Activated T-helper 9 cell treated with anti-CD3 and anti-CD28 coated beads, Interleukin-2, amount 50 U/mL, for 16 hours (primary cell): ENCODE data around the gene PSMF1.

Experiments
- DNase-seq: peaks from one replicate; pipeline ENCODE4 v3.0.0-alpha.2; 2020; ENCODE audit warnings: low read depth

The PSMF1 gene

DNA sequence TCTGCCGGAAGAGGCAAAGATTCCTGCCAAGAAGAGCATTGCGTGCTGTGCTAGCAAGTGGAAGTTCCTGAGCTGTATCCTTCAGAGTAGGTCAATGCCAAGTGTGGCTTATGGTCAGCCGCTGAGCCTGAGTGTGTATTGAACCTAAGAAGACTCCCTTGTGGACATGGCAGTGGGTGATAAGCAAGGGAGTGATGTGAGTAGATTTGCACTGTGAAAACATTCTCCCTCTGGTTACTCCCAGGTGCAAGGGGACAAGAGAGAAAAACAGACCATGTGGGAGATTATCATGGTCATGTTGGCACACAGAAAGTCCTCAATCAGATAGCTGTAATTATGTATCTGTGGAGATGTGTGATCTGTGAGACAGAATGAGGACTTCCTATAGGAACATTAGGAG, 72.4 kb downstream of the PSMF1 start:
- DNase-seq, result no peak

DNA sequence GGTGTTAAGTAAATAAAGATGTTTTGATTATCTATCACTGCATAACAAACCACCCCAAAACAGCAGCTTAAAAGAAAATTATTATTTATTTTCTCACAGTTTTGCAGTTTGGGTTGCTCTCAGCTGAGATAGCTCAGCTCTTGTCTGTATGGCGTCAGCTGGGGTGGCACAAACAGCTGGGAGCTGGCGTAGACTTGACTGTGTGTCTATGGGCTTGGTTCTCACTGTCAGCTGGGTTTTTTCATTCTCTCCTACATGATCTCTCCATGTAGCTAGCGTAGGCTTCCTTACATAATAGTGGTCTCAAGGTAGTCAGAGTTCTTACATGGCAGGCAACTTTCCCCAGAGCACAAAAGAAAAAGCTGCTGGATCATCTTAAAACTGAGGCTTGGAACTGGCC, 72.9 kb downstream of the PSMF1 start:
- no peak for DNase-seq

DNA sequence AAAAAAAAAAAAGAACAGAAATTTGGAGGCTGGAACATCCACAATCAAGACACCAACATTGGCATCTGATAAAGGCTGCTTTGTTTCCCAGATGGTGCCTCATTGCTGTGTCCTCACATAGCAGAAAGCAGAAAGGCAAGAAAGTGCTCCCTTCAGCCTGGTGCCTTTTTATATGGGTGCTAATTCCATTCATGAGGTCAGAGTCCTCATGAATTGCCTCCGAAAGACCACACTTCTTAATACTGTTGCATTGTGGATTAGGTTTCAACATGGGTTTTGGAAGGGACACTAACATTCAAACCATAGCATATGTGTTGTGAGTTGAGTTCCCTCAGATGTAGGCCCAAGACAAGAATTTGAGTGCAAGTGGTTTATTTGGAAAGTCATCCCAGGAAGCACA, 76.8 kb downstream of the PSMF1 start:
- no peak for DNase-seq

DNA sequence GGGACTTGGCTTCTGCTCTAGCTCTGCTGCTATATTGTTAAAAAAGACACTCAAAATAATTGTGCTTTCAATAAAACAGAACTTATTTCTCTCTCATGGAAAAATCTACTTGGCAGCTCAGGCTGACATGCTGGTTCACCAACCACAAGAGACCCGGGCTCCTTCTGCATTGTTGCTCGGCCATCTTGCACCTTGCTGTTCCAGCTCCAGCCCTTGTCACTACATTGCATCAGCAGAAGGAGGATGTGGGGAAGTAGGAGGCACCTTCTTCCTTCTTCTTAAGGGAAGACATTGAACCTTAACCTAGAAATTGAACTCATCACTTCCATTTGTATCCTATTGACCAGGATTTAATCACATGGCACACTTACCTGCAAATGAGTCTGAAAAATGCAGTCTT, 78.2 kb downstream of the PSMF1 start:
- no peak for DNase-seq

DNA sequence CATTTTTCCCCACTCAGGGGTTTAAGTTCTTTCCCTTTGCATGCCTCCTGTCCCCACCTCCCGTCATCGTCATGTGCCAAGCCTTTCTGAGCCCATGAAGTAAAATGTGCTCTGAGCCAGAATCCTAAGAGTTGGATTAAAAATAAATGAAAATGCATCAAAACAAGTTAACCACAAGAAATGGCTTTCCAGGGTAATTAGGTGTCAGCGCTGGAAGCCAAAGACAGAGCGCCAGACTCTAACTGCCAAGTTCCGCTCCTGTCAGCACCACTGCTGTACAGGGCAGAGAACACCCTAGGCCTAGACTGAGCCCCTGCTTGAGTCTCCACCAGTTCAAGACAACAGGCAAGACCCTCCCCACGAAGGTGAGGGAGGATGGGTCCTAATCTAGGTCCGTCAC, 79.4 kb downstream of the PSMF1 start:
- DNase-seq, result no peak

DNA sequence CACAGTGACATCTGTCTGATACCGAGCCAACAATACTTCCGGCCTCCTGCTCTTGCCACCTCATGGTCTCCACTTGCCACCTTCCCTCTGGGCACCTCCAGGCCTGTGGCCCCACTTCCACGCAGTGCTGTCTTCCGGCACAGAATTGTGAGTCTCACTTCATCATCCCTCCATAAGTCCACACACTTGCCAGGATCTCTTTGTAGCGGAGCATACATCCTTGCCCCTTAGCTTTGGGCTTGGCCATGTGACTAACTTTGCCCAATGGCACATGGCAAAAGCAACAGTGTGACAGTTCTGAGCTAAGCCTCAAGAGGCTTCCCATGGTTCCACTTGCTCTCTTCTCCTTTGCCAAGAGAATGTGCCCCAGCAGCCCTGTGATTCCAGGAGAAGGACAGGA, 80.3 kb downstream of the PSMF1 start:
- no peak for DNase-seq

DNA sequence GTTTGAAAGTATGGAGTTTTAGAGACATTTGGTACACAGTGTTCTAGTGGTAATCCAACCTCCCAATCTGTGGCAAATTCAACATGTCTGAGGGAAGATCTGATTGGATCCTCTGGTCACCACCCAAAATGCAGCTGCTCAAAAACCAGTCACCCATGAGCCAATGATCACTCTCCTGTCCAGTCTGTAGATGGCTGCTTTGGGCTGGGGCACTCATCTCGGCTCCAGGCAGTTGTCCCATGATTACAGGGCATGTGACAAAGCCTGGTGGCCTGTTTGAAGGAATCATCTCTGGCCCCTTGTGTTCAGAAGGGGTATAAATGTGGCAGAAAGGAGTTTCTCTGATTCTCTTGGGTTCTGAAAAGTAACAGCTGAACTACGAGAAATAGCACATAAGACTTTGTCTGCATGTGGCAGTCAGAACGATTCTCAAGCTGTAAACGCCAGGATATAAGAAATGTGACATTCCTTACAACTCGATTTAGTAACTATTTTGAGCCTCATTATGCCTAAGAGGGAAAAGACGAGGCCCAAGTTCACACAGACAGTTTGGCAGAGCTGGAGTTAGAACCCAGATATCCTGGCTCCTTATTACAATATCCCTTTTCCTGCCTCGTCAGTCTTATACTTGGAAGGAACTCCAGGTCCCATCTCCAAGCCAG, 80.9 kb downstream of the PSMF1 start:
- no peak for DNase-seq

DNA sequence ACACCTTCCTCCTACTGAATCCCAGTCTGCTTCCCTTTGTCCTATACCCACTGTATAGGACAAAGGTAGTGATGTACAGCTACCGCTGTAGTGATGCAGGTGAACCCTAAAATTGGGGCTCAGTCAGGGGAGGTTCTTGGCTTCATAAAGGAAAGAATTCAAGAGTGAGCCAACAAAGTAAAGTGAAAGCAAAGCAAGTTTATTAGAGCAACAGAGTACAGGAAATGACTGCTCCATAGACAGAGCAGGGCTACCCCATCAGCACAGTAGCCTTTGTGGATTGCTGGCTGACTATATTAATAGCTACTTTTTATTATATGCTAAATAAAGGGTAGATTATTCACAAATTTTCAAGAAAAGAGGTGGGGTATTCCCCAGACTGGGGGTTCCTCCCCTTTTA, 81.6 kb downstream of the PSMF1 start:
- no peak for DNase-seq

DNA sequence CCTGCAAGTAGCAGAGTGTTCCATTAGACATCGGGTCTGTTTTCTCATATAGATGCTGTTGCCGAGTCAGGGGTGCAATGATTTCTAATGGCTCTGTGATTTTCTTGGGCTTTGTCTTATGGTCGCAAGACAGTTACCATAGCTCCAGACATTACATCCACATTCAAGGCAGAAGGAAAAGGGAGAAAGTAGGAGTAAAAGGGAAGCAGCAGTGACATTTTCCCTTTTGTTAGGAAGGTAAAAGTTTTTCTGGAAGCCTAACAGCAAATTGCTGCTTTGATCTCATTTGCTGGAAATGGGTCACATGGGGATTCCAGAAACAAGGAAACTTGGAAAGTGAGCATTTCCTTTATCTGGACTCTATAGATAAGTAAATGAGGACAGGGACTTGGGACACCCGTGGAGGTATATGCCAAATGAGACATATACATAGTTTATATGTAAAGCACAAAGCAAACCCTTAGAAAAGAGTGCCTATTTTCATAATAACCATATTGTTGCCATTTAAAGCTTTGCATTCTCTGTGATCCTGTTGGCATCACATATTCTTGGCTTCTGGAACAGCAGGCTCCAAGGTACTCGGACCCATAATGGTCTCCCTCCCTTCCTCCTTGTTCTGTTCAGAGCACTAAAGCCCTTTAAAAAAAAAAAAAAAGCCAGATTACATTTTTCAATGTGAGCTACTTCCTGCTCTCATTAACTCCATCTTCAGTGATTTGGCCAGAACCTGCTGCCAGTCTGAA, 84.5 kb downstream of the PSMF1 start, which contains the start of gene C20orf202:
Gene C20orf202 (plus strand): TSS at position 693 of the 743 bp plus-strand sequence. CDS start 132 bp downstream, outside the sequence.
- DNase-seq, result no peak

DNA sequence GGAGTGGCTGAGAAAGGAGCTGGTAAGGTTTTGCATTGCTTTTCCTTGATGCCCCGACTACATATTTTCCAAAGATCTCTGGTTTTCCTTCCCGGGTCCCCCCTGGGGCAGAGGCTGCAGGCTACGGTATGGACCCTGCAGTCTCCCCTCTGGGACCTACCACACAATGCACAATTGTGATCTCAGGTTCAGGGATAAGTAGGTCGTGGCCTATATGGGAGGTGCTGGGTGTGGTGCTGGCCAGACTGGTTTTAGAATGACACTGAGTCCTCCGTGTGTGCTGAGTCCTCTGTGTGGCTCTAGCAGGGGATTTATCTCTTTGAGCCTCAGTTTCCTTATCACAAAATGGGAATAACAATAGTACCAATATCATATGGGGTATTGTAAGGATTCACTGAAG, 85.2 kb downstream of the PSMF1 start:
- no peak for DNase-seq

DNA sequence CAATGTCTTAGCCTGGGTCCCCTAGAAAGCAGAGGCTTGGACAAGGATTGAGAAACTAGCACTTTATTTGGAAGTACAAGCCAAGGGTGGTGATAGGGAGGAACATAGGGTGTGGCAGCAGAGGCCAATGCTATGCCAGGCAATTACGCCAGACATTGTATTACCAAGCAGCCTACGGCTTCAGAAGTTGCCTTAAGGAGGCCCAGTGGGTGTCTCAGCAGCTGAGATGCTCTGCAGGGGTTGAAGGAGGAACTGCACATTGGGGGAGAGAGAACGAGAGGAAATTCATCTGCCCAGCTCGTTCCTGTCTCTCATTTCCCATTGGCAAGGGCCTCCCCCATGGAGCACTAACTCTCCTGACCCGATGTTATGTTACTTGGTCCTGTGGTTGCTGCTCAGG, 85.7 kb downstream of the PSMF1 start:
- DNase-seq, result no peak

DNA sequence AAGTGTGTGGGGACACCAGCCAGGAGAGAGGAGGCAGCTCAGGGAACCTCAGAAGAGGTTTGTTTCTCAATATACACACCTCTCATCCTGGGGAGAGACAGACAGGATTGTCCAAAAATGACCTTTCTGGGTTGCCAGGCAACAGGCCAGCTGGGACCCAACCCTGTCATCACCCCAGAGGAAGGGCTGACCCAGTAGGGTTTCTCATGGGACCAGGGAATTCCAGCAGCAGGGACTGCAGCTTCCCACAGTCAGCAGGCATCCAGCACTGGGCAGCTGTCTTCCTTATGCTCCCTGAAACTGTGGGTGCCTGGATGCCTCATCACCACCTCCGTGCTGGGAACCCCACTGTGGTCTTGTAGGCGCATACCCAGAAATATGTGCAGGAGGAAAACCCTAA, 86.2 kb downstream of the PSMF1 start:
- no peak for DNase-seq

DNA sequence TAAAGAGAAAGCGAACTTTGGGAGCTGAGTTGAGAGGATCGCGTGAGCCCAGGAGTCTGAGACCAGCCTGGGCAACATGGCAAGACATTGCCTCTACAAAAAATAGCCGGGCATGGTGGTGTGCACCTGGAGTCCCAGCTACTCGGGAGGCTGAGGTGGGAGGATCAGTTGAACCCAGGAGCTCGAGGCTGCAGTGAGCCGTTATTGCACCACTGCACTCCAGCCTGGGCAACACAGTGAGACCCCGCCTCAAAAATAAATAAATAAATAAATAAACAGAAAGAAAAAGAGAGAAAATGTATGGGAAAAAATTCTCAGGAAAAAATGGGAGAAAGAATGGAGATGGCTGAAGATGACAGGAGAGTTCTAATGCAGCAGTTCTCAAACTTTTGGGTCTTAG, 87.4 kb downstream of the PSMF1 start:
- DNase-seq, result no peak

DNA sequence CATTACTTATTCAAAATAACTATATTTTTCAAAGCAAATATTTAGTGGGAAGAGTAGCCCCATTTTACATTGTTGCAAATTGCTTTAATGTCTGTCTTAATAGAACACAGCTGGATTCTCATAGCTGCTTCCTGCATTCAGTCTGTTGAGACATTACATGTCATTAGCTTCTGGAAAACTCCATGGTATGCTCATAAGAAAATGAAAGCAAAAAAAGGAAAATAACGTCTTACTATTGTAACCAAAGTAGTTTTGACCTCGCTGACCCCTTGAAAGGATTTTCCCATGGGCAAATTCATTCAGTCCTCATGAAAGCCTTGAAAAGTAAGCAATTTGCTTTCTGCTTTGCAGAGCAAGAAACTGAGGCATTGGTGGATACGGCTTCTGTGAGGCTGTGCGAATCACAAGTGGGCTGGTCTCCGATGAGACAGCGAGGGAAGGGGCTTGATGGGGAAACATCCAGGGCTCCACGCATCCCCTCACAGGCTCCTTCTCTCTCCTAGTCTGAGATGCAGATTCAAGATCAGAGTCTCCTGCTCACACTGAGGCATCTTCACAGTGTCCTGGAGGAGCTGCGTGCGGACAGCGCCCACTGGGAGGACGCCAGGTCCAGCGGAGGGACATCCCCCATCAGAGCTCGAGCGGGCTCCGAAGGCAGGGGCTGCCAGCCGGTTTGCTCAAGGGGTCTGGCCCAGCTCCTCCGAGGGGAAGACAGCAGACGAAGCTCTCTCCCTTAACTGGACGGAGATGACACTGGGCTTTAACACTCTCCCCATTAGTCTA, 88.2 kb downstream of the PSMF1 start:
- no peak for DNase-seq

DNA sequence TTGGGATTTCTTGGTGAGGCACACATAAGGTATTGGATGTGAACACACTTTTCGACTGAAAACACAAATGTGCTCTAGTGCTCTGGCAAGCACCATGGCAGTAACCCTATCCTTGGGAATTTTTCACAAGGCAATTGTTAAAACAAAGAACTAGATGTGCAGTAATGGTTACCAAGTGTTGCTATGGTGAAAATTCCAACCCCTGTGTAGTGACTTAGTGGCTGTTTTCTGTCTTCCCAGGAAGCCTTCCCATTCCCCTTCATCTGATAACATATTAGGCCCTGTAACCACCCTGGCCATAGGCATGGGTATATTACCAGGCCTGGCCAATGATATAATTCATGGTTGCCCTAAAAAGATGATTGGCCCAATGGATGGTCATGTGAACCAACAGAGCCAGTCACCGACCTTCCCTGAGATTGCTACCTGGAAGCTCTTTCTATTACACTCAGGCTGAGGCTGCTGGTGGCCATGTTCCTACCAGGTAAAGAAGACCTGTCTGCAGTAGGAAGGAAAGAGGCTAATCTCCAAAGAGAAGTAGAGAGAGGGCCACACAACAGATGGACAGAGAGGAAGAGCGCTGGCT, 89.0 kb downstream of the PSMF1 start:
- no peak for DNase-seq

DNA sequence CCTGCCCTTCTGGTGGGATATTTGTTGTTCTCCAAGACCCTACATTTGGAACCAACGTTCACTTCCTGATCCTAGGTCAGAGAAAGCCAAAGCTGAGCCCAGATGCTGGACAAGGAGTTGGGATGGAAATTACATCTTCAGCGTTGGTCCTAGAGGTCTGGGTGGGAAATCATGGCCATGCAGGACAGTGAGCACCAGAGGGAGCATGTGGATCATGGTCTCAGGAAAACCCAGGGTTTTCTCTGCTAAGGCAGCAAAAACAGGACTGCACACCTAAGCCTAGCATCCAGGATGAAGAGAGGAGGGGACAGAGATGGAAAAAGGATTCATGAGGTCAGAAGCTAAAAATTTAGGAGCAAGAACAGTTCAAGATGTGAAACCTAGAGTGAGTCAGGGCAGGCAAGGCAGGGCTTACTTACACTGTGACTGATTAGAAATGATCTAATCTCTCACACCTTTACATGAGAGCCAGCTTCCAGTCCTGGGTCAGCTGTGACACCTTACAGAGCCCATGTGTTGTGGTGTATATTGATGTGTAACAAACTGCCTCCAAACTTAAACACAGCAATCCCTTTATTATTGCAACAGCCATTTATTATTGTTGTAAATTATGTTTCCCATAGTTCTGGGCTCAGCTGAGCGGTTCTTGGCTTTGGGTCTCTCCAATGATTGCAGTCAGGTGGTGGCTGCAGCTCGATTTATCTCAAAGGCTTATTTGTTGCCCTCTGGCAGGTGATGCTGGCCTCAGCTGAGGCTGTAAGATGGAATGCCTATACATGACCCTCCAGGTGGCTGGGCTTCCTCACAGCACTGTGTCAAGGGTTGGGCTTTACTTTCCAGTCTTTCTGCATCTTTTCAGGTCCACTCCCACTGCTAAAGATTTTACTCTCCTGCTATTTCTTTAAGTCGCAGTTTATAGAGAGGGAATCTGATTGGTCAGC, 91.3 kb downstream of the PSMF1 start:
- DNase-seq, result no peak

DNA sequence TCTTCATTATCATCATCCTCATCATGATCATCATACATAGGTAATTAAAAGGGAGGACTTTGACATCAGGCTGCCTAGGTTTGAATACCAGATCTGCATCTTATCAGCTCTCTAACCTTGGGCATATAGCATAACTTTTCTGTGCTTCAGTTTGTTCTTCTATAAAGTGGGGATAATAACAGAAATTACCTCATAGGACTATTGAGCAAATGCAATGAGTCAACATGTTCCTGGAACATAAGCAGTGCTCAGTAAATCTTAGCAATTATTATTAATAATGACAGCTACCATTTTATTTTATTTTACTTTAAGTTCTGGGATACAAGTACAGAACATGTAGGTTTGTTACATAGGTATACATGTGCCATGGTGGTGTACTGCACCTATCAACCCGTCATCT, 92.1 kb downstream of the PSMF1 start:
- DNase-seq, result no peak

DNA sequence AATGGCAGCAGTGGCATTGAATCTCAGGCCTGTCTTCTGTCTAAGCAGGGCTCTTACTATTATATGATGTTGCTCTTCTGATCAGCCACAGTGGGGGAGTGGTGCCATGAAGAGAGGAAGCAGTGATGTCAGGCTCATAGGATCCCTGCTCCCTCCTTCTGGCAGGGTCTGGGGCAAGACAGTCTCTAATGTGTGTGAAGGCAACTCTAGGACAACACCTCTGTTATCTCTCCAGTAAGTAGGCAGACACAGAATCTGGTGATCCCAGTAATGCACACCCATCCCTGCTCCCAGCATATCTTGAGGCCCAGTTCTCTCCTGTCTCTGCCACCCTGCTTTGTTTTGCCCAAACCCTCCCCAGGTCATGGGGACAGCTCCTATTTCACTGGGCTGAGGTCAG, 93.6 kb downstream of the PSMF1 start:
- DNase-seq, result no peak

DNA sequence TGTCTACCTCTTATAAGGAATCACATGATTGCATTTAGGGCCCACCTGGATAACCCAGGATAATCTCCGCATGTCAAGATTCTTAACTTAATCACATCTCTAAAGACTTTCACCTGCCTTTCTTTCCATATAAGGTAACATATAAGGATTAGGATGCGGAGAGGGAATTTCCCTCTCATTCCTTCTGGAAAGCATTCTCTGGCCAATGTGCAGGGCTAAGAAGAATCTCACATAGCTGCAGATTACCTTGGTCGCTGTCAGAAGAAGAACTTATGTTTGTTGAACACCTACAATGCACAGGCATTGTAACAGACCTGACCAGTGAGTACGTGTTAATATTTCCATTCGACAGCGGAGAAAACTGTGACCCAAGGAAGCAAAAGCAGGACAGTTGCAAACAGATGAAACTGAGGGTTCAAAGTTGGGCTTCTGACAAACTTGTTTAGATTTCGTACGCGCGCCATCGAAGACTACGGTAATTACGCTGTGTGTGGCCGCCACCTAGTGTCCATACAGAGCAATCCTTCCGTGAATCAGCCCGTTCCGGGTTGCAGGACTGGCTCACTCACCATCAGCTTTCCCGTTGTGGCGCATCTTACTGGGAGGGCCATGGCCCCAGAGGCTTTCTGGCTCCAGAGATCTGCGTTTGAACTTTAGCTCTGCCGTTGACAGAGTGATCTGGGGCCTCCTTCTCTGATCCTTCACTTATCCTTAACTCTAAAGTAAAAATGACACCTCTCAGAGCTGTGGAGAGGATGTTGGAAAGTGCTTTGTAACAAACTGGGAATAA, 94.4 kb downstream of the PSMF1 start:
- DNase-seq, result peak; percentile 41

DNA sequence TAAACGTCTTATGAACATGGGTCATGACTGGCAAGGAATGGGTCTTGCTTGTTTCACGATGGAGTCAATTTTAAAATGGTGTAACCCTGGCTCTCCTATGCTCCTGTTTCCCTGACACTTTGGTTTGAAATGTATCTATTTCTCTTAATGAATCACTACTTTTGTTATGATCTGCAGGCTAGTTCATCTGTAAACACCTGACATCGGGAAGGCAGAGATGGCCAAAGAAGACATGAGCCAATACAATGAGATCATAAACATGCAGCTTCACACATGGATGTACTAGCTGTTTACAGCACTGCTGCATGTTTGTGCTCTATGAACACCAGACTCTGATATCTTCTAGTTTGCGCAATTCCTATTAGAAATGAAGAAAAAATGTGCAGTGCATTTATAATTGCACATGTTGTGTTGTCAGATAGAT, 96.4 kb downstream of the PSMF1 start:
- no peak for DNase-seq
